ENCODE results near the gene MPP2. TPM values are rescaled to one million over a fixed set of nuclear protein-coding genes. Genes with fewer than 3 reads are reported as not detected.
"Not testable (repeated sequence)": the region's sequence is repeated elsewhere in the genome, so short reads cannot be mapped to it uniquely, and the experiment has no call there.

MPP2 gene
- total RNA-seq, 6 donors from 2014 or later = 0.20 to 2.0 (median 0.74) TPM; not detected in 1

- ATAC-seq (ENCODE audit: low FRiP score in 2 of 2) (peak in 1 of 2 donors; percentile 28), DNase-seq (peak in 1 of 2 donors; percentile 53)
- no peak overlapping the region for H3K4me3 ChIP-seq
- peaks cover 1 to 4% (median 3%) of the 10 kb centered on the region in 4 donors for H3K4me1 ChIP-seq
- peaks cover 0 to 1% (median under 1%) of the 10 kb centered on the region in 4 donors for H3K27me3 ChIP-seq
- no peaks in the 10 kb centered on the region for H3K9me3 ChIP-seq
- TF ChIP-seq POLR2A (IDR thresholded peaks at IDR 0.05) (no peak), EP300 (IDR thresholded peaks at IDR 0.05) (no peak), POLR2AphosphoS5 (IDR thresholded peaks at IDR 0.05) (no peak)
- TF ChIP-seq, protein P1, sequence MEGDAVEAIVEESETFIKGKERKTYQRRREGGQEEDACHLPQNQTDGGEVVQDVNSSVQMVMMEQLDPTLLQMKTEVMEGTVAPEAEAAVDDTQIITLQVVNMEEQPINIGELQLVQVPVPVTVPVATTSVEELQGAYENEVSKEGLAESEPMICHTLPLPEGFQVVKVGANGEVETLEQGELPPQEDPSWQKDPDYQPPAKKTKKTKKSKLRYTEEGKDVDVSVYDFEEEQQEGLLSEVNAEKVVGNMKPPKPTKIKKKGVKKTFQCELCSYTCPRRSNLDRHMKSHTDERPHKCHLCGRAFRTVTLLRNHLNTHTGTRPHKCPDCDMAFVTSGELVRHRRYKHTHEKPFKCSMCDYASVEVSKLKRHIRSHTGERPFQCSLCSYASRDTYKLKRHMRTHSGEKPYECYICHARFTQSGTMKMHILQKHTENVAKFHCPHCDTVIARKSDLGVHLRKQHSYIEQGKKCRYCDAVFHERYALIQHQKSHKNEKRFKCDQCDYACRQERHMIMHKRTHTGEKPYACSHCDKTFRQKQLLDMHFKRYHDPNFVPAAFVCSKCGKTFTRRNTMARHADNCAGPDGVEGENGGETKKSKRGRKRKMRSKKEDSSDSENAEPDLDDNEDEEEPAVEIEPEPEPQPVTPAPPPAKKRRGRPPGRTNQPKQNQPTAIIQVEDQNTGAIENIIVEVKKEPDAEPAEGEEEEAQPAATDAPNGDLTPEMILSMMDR (IDR thresholded peaks at IDR 0.05) = no peak
- H3K36me3 ChIP-seq = no peaks in the 10 kb centered on the region
- WGBS, 2 donors = 83 to 84% methylated on average over 10 of the region's 10 CpGs
- no peak overlapping the region for H3K27ac ChIP-seq
These were observed 25.0 kb upstream of the MPP2 start for GRCh38 chr17:43932357-43932756.

GRCh38 chr17:43931062-43931571 is 23.8 kb upstream of the MPP2 start:
- 70 to 83% methylated on average over 1 to 5 of the region's 5 CpGs for WGBS, 2 donors
- Histone ChIP-seq H3K27me3 (peaks cover 0 to 9% (median 5%) of the 10 kb centered on the region in 4 donors), H3K9me3 (no peaks in the 10 kb centered on the region), H3K4me3 (no peak overlapping the region), H3K36me3 (no peaks in the 10 kb centered on the region), H3K27ac (no peak overlapping the region), H3K4me1 (peaks cover 7 to 10% (median 10%) of the 10 kb centered on the region in 4 donors)
- TF ChIP-seq, protein P1 (IDR thresholded peaks at IDR 0.05) = no peak
- TF ChIP-seq POLR2A (IDR thresholded peaks at IDR 0.05) = no peak
- no peak for TF ChIP-seq POLR2AphosphoS5 (IDR thresholded peaks at IDR 0.05)
- DNase-seq = no peak
- no peak for ATAC-seq (ENCODE audit: low FRiP score in 2 of 2)

DNA sequence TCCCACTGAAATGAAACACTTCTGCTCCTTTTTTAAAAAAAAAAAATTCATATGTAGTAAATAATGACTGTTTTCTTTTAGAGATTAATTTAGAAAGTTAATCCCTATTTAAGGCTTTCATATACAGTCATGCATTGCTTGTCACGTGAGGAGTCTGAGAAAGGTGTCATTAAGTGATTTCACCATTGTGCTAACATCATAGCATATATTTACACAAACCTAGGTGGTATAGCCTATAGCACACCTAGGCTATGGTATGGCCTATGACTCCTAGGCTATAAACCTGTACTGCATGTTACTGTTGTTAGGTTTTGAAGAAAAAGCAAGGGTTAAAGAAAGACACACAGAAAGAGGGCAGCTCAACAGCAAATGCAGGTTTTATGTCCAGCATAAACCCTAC is 21.3 kb upstream of the MPP2 start:
- Histone ChIP-seq H3K4me1 (peaks cover 7 to 10% (median 10%) of the 10 kb centered on the region in 4 donors), H3K27ac (no peak overlapping the region), H3K9me3 (no peaks in the 10 kb centered on the region), H3K4me3 (no peak overlapping the region), H3K36me3 (no peaks in the 10 kb centered on the region), H3K27me3 (peaks cover 0 to 9% (median 5%) of the 10 kb centered on the region in 4 donors)
- 73 to 78% methylated on average over 1 of the region's 1 CpG for WGBS, 2 donors
- DNase-seq = no peak
- ATAC-seq (ENCODE audit: low FRiP score in 2 of 2) = no peak
- TF ChIP-seq POLR2A (IDR thresholded peaks at IDR 0.05) (no peak), POLR2AphosphoS5 (IDR thresholded peaks at IDR 0.05) (no peak), EP300 (IDR thresholded peaks at IDR 0.05) (no peak)
- TF ChIP-seq, protein P1 (IDR thresholded peaks at IDR 0.05) = no peak

DNA sequence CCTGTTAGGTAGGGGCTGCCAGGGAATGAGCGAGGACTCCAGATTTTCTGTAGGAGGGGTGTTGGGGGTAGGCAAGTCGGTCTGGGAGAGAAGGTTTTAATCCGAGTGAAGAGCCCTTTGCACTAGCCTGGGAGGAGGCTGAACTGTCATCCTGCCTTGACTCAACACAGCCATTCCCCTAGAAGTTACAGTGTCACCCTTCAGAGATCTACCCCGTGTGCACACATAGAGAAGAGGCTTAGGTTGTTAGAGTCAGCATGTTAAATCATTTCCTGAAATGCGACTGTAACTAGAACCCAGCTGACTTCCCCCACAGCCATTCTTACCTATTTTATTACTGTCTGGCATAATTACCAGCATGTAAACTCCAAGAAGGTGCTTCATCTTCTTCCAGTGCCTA is 20.6 kb upstream of the MPP2 start:
- ATAC-seq (ENCODE audit: low FRiP score in 2 of 2) = not testable (repeated sequence)

GRCh38 chr17:43927060-43927864 is 19.9 kb upstream of the MPP2 start:
- no peaks in the 10 kb centered on the region for H3K9me3 ChIP-seq
- H3K27me3 ChIP-seq = peaks cover 0 to 9% (median 5%) of the 10 kb centered on the region in 4 donors
- peaks cover 7 to 10% (median 10%) of the 10 kb centered on the region in 4 donors for H3K4me1 ChIP-seq
- WGBS, 2 donors = 2 to 7% methylated on average over 29 to 35 of the region's 42 CpGs
- H3K36me3 ChIP-seq = no peaks in the 10 kb centered on the region
- H3K4me3 ChIP-seq = peak overlapping the region in 3 of 4 donors; percentile 26 to 41 (median 36)
- DNase-seq (peak in 1 of 2 donors; percentile 72), ATAC-seq (ENCODE audit: low FRiP score in 2 of 2) (peak in 1 of 2 donors; percentile 38)
- no peak overlapping the region for H3K27ac ChIP-seq
- TF ChIP-seq EP300 (IDR thresholded peaks at IDR 0.05) (no peak), POLR2A (IDR thresholded peaks at IDR 0.05) (no peak), POLR2AphosphoS5 (IDR thresholded peaks at IDR 0.05) (no peak)
- TF ChIP-seq, protein P1 (IDR thresholded peaks at IDR 0.05) = no peak

More for the DNA sequence above, 20.6 kb upstream of the MPP2 start:
- H3K36me3 ChIP-seq, DNase-seq, H3K27me3 ChIP-seq, H3K27ac ChIP-seq, H3K9me3 ChIP-seq: not testable (repeated sequence)
- 24 to 26% methylated on average over 5 of the region's 5 CpGs for WGBS, 2 donors
- H3K4me3 ChIP-seq = peak overlapping the region in 2 of 4 donors; percentile 26 to 41
- peaks cover 7 to 10% (median 10%) of the 10 kb centered on the region in 4 donors for H3K4me1 ChIP-seq
